GM23338 (cell line): Measurements from ENCODE around the gene GNAZ. TPM values are rescaled to one million over a fixed set of nuclear protein-coding genes. Genes with fewer than 3 reads are reported as not detected.

Experiments used
- ATAC-seq: fragments of 200-7000 bp; cut with Tn5 transposase; 3 replicates; pipeline ENCODE4 v1.9.1; 2020
- DNase-seq: peaks from one replicate; pipeline ENCODE4 v3.0.0-alpha.2; 2015; ENCODE audit warnings: low spot score
- H2AFZ ChIP-seq: fragments of 200-600 bp; sonication (generic); 2 replicates; pipeline ENCODE4 v1.8.0; 2016; ENCODE audit warnings: antibody characterized with exemption, mild to moderate bottlenecking, moderate library complexity
- H3F3A ChIP-seq: fragments of 200-600 bp; sonication (generic); replicated peaks from 2 replicates; pipeline ENCODE4 v1.8.0; 2017; ENCODE audit warnings: antibody characterized with exemption, mixed run types, low read depth
- H3K27ac ChIP-seq: fragments of 200-600 bp; sonication (generic); 2 replicates; pipeline ENCODE4 v1.6.1; 2016; ENCODE audit warnings: low read depth
- H3K27me3 ChIP-seq: fragments of 200-600 bp; sonication (generic); 2 replicates; pipeline ENCODE4 v1.8.0; 2016; ENCODE audit warnings: mild to moderate bottlenecking, mixed run types, moderate library complexity; ENCODE audit not compliant: insufficient read depth
- H3K36me3 ChIP-seq: fragments of 200-600 bp; sonication (generic); 2 replicates; pipeline ENCODE4 v1.8.0; 2016; ENCODE audit warnings: mild to moderate bottlenecking; ENCODE audit not compliant: insufficient read depth
- H3K4me1 ChIP-seq: fragments of 200-600 bp; sonication (generic); 2 replicates; pipeline ENCODE4 v1.8.0; 2016; ENCODE audit warnings: mild to moderate bottlenecking, moderate library complexity; ENCODE audit not compliant: insufficient read depth
- H3K4me2 ChIP-seq: fragments of 200-600 bp; sonication (generic); 2 replicates; pipeline ENCODE4 v1.7.1; 2017; ENCODE audit warnings: mixed run types
- H3K4me3 ChIP-seq: fragments of 200-600 bp; sonication (generic); 2 replicates; pipeline ENCODE4 v1.6.1; 2016; ENCODE audit warnings: mixed run types
- H3K79me2 ChIP-seq: fragments of 200-600 bp; sonication (generic); replicated peaks from 2 replicates; pipeline ENCODE4 v1.8.0; 2017; ENCODE audit warnings: mild to moderate bottlenecking; ENCODE audit not compliant: insufficient read depth
- H3K9me2 ChIP-seq: fragments of 200-600 bp; sonication (generic); 2 replicates; pipeline ENCODE4 v1.8.0; 2017; ENCODE audit not compliant: insufficient read depth
- H4K20me1 ChIP-seq: fragments of 200-600 bp; sonication (generic); replicated peaks from 2 replicates; pipeline ENCODE4 v1.8.0; 2017; ENCODE audit warnings: mild to moderate bottlenecking; ENCODE audit not compliant: insufficient read depth
- H3K27ac Mint-ChIP-seq: 2 replicates; pipeline ENCODE4 v1.8.0; 2020; ENCODE audit warnings: inconsistent platforms, mild to moderate bottlenecking, moderate library complexity, mixed read lengths
- H3K27me3 Mint-ChIP-seq: 3 replicates; pipeline ENCODE4 v1.8.0; 2022; ENCODE audit warnings: low read depth, mild to moderate bottlenecking, moderate library complexity, mixed read lengths, inconsistent platforms; ENCODE audit not compliant: insufficient read depth, poor library complexity
- H3K36me3 Mint-ChIP-seq: 3 replicates; pipeline ENCODE4 v1.8.0; 2021; ENCODE audit warnings: low read depth, mild to moderate bottlenecking, inconsistent platforms, moderate library complexity, mixed read lengths
- H3K4me1 Mint-ChIP-seq: 3 replicates; pipeline ENCODE4 v1.8.0; 2020; ENCODE audit warnings: mild to moderate bottlenecking, inconsistent platforms, mixed read lengths
- H3K4me3 Mint-ChIP-seq: 3 replicates; pipeline ENCODE4 v1.8.0; 2021; ENCODE audit warnings: moderate library complexity, mild to moderate bottlenecking, inconsistent platforms, mixed read lengths
- H3K9me3 Mint-ChIP-seq: 3 replicates; pipeline ENCODE4 v1.8.0; 2020; ENCODE audit warnings: moderate library complexity, mild to moderate bottlenecking, inconsistent platforms, mixed read lengths
- CREB1 ChIP-seq: fragments of 250-450 bp; sonication (Bioruptor Pico); IDR thresholded peaks from 2 replicates; pipeline ENCODE4 v1.5.0; 2020; ENCODE audit warnings: low read depth, mild to moderate bottlenecking, moderate library complexity
- CTCF ChIP-seq, 2 experiments: fragments of 200-600 bp in 1 of 2; sonication (generic) in 1 of 2; conservative IDR thresholded peaks; 2 replicates each; pipeline versions ENCODE4 v1.5.1 to v1.6.1; 2016 to 2017; ENCODE audit warnings: antibody characterized with exemption in 2 of 2, low read depth in 2 of 2, mild to moderate bottlenecking in 2 of 2, moderate library complexity in 1 of 2
- EZH2 ChIP-seq: fragments of 200-600 bp; sonication (generic); IDR thresholded peaks from one replicate; pipeline ENCODE4 v1.8.0; 2017; ENCODE audit warnings: antibody characterized with exemption, mild to moderate bottlenecking, low read depth; ENCODE audit not compliant: unreplicated experiment
- JUNB ChIP-seq: IDR thresholded peaks from one replicate; pipeline ENCODE4 v1.6.1; 2016; ENCODE audit warnings: antibody characterized with exemption; ENCODE audit not compliant: unreplicated experiment
- NANOG ChIP-seq: IDR thresholded peaks from 2 replicates; pipeline ENCODE4 v1.6.1; 2016; ENCODE audit warnings: antibody characterized with exemption, borderline replicate concordance
- REST ChIP-seq: IDR thresholded peaks from one replicate; pipeline ENCODE4 v1.6.1; 2018; ENCODE audit warnings: antibody characterized with exemption; ENCODE audit not compliant: unreplicated experiment
- ZNF331 ChIP-seq: fragments of 250-450 bp; sonication (Bioruptor Pico); IDR thresholded peaks from 2 replicates; pipeline ENCODE4 v1.5.0; 2020; ENCODE audit warnings: low read depth, mild to moderate bottlenecking, moderate library complexity
- polyA plus RNA-seq: library from polyadenylated mRNA; unstranded; fragments of >200 nt; fragmentation: Nextera tagmentation; extraction: Ambion mirVana; gene quantifications from 2 replicates; pipeline ENCODE4 v1.2.1, GENCODE V29; 2016
- total RNA-seq: library from RNA; depleted of rRNA; stranded (reverse); fragments of >200 nt; shearing (Covaris generic); gene quantifications from 2 replicates; pipeline ENCODE4 v1.2.3, GENCODE V29; 2014
- TF ChIP-seq, protein P1 (sequence below): IDR thresholded peaks from 2 replicates; pipeline ENCODE4 v1.6.1; 2016; ENCODE audit warnings: antibody characterized with exemption

GNAZ gene
- total and polyA plus RNA-seq, 2 experiments from 2014 or later = 2.9 to 11.1 TPM

DNA sequence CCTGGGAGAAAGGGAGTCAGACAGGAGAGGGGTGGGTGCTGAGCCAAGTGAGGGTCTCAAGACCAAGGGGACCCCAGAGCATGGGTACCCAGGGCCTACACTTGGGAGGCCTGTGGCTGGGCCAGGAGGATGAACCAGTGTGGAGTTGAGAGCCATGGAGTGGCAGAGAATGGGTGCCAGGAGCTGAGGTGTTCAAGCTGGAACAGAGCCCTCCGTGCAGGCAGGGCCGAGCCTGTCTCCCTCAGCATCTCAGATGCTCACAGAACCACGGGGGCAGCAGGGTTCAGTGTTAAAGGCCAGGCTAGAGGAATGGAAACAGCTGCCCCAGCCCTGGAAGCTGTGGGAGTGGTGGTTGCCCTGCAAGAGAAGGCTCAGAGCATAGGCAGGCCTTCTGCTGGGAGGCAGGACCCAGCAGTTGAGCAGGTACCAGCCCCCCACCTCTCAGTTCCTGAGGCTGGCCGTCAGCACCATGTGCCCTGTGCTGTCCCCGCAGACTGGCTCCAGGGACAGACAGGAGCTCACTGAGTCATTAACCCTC is 39.2 kb downstream of the GNAZ start:
- Histone ChIP-seq H3K9me2 (no peaks in the 10 kb centered on the region), H3K4me1 (no peaks in the 10 kb centered on the region), H2AFZ (no peak overlapping the region), H4K20me1 (no peaks in the 10 kb centered on the region; the same call in 1 of the 2 replicates), H3K27me3 (no peaks in the 10 kb centered on the region), H3K79me2 (no peaks in the 10 kb centered on the region), H3K36me3 (no peaks in the 10 kb centered on the region), H3K4me3 (no peak overlapping the region), H3K4me2 (no peak overlapping the region), H3K27ac (no peak overlapping the region), H3F3A (no peaks in the 10 kb centered on the region)
- Mint-ChIP-seq H3K9me3 (no peaks in the 10 kb centered on the region), H3K36me3 (no peaks in the 10 kb centered on the region), H3K27me3 (peaks cover 4% of the 10 kb centered on the region), H3K4me1 (no peaks in the 10 kb centered on the region; the same call in 2 of the 3 replicates), H3K4me3 (no peak overlapping the region), H3K27ac (no peak overlapping the region)
- no peak for ATAC-seq
- no peak for DNase-seq
- TF ChIP-seq ZNF331 (CRISPR knock-in tag) = no peak

GRCh38 chr22:23110190-23110921 is 40.0 kb downstream of the GNAZ start:
- H3K9me2 ChIP-seq = no peaks in the 10 kb centered on the region
- H3F3A ChIP-seq = no peaks in the 10 kb centered on the region
- H3K27ac Mint-ChIP-seq = no peak overlapping the region
- no peaks in the 10 kb centered on the region for H4K20me1 ChIP-seq
- ATAC-seq (no peak), DNase-seq (no peak)
- no peaks in the 10 kb centered on the region for H3K79me2 ChIP-seq
- H3K36me3 Mint-ChIP-seq = no peaks in the 10 kb centered on the region
- no peaks in the 10 kb centered on the region for H3K36me3 ChIP-seq
- H3K9me3 Mint-ChIP-seq = no peaks in the 10 kb centered on the region
- no peak overlapping the region for H3K4me3 Mint-ChIP-seq
- H3K27me3 ChIP-seq = no peaks in the 10 kb centered on the region
- no peaks in the 10 kb centered on the region; the same call in 2 of the 3 replicates for H3K4me1 Mint-ChIP-seq
- no peaks in the 10 kb centered on the region for H3K4me1 ChIP-seq
- no peak overlapping the region for H3K27ac ChIP-seq
- H3K4me3 ChIP-seq = no peak overlapping the region
- no peak overlapping the region for H3K4me2 ChIP-seq
- H3K27me3 Mint-ChIP-seq = peaks cover 4% of the 10 kb centered on the region
- H2AFZ ChIP-seq = no peak overlapping the region
- TF ChIP-seq JUNB (no peak), ZNF331 (CRISPR knock-in tag) (no peak), CTCF (conservative IDR thresholded peaks at IDR 0.05; ENCODE audit: low read depth in 2 of 2) (no peak), CREB1 (CRISPR knock-in tag) (no peak), NANOG (no peak), EZH2 (no peak), REST (no peak)
- TF ChIP-seq, protein P1, sequence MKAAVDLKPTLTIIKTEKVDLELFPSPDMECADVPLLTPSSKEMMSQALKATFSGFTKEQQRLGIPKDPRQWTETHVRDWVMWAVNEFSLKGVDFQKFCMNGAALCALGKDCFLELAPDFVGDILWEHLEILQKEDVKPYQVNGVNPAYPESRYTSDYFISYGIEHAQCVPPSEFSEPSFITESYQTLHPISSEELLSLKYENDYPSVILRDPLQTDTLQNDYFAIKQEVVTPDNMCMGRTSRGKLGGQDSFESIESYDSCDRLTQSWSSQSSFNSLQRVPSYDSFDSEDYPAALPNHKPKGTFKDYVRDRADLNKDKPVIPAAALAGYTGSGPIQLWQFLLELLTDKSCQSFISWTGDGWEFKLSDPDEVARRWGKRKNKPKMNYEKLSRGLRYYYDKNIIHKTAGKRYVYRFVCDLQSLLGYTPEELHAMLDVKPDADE = no peak
